HG02884 (cell line): ENCODE results near the gene OSBP2.

Experiments used
- ATAC-seq: cut with Tn5 transposase; IDR thresholded peaks from one replicate; pipeline ENCODE4 v1.9.1; 2021; ENCODE audit warnings: mild to moderate bottlenecking, moderate library complexity; ENCODE audit not compliant: unreplicated experiment

Gene OSBP2

GRCh38 chr22:30890686-30891442 lies 196.2 kb downstream of the OSBP2 start:
- no peak for ATAC-seq

- no peak for ATAC-seq
Measured at GRCh38 chr22:30891443-30891755, 196.7 kb downstream of the OSBP2 start.

GRCh38 chr22:30891781-30892180 lies 197.1 kb downstream of the OSBP2 start:
- no peak for ATAC-seq

GRCh38 chr22:30892286-30892685 lies 197.6 kb downstream of the OSBP2 start:
- ATAC-seq: no peak

DNA sequence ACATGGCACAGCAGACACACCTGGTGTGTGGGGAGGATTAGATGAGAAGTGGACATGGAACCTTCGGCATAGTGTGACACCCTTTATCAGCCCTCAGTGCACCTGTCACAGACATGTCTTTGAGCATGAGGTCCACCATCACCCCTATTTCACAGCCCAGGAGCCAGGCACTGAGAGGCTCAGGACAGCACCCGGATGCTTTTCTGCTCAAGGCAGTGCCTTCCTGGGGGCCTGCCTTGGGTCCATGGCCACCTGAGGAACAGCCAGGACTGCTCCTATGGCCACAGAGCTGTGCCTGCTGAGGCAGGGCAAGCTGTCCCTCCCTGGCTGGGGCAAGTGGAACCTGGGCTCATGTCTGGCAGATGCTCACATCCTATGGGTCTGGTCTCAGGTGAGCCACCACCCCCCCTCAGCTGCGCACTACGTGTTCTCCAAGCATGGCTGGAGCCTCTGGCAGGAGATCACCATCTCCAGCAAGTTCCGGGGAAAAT lies 198.1 kb downstream of the OSBP2 start:
- ATAC-seq: no peak

GRCh38 chr22:30893434-30894370 lies 199.0 kb downstream of the OSBP2 start:
- ATAC-seq: no peak

DNA sequence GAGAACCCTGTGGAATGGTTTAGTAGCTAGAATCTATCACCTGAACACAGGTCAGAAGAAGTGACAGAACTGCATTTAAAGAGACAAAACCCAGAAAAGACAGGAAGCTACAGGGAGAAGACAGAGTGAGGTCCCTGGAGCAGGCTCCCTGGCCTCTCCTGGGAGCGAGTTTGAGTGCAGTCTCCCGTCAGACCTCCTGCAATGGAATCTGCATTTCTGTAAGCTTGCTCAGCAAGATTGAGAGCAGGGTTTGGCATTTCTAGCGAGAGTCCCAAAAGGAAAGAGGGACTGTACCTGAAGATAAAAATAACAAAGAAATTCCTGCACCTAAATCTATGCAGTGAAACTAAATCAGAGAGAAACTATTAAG lies 199.7 kb downstream of the OSBP2 start:
- ATAC-seq: no peak

GRCh38 chr22:30902496-30903357 lies 208.1 kb downstream of the OSBP2 start:
- ATAC-seq: no peak

DNA sequence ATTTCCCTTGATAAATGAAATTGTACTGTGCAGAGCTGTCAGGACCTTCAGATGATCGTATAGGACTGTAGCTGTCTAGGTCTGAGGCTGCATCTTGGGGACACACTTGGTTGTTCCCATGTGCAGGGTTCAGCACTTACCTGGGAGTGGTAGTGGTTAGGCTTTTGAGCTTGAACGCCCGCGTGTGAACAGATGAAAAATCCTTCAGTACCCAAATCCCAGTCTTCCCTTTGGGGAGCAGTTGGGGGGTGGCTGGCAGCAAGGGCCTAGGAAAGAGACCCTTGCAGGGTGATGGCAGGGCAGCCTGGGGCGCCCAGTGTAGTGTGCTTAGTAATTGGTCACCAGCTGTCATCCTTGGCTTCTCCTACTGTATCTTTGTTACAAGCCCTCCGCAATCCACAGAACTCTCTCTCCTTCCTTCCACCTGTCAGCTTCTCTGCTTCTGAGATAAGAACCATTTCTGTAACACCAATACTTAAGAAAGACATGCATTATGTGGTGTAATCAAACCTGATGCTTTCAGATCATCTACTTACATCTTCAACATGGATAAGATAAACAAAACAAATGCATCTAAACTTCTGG lies 209.3 kb downstream of the OSBP2 start:
- ATAC-seq: no peak

GRCh38 chr22:30905696-30906341 lies 211.1 kb downstream of the OSBP2 start:
- ATAC-seq: no peak

- no peak for ATAC-seq
Measured at GRCh38 chr22:30906411-30906810, 211.7 kb downstream of the OSBP2 start.

- no peak for ATAC-seq
Measured at GRCh38 chr22:30906946-30907345, 212.3 kb downstream of the OSBP2 start.

DNA sequence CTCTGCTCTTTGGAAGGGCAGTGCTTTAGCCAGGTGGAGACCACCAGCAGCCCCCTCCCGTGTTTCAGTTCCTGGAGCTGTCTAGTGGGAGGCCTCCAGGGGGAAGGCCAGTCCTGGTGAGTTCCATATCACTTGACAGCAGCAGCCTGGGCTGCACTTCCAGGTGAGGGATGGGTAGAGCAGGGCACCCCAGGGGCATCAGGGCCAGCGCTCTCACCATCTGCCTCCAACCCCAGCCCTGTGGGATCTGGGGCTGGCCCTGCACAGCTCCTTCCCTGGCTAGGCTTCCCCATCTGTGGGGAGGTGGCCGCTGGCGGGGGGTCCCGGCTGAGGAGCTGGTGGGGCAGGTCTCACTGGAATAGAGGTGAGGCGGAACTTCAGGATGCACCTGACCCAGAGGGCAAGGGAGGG lies 213.4 kb downstream of the OSBP2 start:
- no peak for ATAC-seq

DNA sequence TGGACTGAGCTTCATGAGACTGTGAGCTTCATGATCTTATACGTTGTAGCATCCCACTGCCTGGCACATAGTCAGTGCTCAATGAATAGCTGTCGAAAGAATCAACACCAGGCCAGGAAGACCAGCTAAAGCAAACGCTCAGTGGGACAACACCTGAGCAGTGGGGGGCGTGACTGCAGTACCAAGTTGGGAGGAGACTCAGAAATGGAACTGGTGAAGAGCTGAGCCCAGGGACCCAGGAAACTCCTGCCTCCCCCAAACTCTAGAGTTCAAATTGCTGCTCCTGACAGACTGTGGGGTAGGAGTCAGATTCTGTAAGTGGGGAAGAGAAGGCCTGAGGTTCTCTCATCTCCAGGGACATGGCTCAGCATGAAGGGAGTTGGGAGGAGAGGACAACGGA lies 214.6 kb downstream of the OSBP2 start:
- ATAC-seq: no peak

GRCh38 chr22:30910358-30910757 lies 215.7 kb downstream of the OSBP2 start:
- ATAC-seq: no peak

- ATAC-seq: no peak
Measured at GRCh38 chr22:30918761-30919160, 224.1 kb downstream of the OSBP2 start.

GRCh38 chr22:30919973-30920372 lies 225.3 kb downstream of the OSBP2 start:
- no peak for ATAC-seq

GRCh38 chr22:30920407-30920806 lies 225.7 kb downstream of the OSBP2 start:
- ATAC-seq: no peak

- no peak for ATAC-seq
Measured at GRCh38 chr22:30921108-30921507, 226.4 kb downstream of the OSBP2 start.

GRCh38 chr22:30922151-30922611 lies 227.5 kb downstream of the OSBP2 start:
- ATAC-seq: no peak
